A549 treated with RU486 at 1 μM for 4 hours (cell line): Measurements from ENCODE around the gene LYL1. TPM values are rescaled to one million over a fixed set of nuclear protein-coding genes. Genes with fewer than 3 reads are reported as not detected.

Source experiments
- total RNA-seq: library from RNA; stranded (reverse); fragments of 200-300 nt; extraction: Qiagen RNA extraction; gene quantifications from 5 replicates; pipeline ENCODE4 v1.2.3, GENCODE V29; 2022; ENCODE audit warnings: low read depth

Gene LYL1
- total RNA-seq: 0.50 to 1.0 TPM (median 0.71 TPM) in 5 replicates

DNA sequence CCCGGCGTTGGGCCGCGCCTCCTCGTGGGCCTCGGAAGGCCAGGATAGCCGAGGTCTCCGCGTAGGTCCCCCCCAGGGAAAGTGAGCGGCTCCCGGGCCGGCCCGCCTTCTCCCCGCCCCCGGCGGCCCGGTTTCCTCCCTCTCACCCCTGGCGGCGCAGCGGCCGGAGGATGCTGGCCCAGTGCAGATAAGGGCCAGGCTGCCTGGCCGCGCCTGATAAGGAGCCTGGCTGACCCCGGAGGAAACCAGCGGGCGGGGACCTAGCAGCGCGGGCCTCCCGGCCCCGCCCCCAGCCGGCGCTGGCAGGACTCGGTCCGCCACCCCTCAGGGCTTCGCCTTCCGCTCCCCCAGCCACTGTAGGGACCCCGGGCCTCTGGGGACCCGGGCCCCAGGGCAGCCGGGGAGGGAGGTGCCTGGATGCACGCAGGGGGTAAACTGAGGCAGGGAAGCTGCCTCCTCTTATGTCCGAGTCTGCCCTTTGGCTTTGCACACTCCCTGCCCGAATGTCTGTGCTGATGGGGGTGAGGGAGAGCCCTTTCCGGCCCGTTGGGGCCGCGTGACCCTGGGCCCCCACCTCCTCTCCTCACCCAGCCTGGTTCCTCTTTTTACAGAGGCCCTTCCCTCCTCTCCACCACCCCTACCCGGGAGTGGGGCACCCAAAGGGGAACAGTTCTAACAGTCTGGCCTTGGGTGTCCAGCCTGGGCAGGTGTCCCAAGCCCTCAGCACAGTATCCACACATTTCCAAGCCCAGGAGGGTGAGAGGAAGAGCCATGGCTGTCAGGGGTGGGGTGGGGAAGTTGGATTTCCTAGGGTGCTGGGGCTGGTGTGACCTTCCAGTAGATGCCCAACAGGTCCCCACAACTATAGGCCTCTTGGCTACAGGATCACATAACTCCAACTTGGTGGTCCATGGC is at the start of gene LYL1:
Gene LYL1, minus strand, starts transcription at position 193 of the 915 bp plus-strand sequence. CDS start 1,687 bp downstream, outside the sequence.

DNA sequence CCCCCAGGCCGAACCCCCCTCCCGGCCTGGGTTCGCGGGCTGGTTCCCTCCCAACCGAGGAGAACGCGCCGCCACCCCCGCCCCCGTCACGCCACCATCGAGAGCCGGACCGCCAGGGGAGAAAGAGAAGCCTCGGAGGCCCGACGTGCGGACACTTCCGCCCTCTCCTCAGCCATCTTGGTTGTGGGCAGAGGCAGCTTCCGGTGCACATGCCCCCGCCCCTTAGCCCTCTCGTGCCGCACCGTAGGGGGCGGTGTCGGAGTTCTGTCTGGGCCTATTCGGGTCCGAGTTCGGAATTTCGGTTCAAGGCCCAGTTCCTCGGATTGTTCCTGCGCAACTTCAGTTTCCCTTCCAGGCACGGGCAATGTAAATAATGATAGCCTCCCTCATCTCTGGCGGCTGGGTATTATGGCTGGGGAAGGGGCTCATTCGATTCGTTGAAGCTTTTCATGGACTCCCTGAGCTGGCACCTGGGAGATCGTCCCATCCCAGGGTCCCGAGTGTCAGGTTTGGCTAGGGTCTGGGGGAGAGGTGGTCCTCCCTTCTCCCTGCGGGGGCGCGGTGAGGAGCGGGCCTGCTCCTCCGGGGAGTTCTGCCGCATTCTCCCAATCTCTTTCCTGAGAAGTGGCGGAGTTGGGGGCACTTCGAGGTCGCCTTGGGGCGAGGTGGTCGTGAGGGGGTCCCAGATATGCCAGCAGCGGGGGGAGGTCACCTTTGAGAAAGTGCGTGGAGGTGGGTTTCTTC is 47.7 kb upstream of the LYL1 start, which contains the start of the genes IER2 and STX10:
Gene IER2, plus strand, starts transcription at position 225 of the 744 bp plus-strand sequence. CDS start 2,776 bp downstream, outside the sequence.
Gene STX10, minus strand, starts transcription at position 189 of the 744 bp plus-strand sequence. CDS start 202 bp downstream, outside the sequence.

DNA sequence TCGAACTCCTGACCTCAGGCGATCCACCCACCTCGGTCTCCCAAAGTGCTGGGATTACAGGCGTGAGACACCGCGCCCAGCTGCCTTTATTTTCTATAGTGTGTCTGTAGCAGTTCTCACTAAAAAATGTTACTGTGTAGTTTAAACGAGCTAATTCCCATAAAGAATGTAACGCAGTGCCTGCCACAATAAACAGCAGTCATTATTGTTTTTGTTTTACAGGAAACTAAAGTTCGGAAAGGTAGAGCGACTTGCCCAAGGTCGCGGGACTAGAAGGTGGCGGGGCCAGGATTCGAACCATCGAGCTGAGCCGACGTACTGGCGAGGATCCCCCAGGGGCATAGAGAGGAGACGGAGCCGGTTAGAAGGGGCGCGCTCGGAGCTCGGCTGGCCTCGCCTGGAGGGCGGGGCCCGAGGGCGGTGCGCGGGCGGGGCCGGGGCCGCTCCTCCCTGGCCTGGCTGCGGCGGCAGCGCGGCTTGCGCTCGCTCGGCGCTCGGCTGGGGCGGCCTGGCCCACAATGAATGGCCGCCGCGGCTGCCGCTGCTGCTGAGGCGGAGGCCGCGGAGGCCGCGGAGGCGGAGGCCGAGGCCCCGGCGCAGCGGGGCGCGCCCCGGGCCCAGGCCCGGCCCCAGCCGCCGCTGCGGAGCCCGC is 15.2 kb upstream of the LYL1 start, which contains the start of gene NACC1:
Gene NACC1, plus strand, starts transcription at position 493 of the 652 bp plus-strand sequence. CDS start 16,944 bp downstream, outside the sequence.

DNA sequence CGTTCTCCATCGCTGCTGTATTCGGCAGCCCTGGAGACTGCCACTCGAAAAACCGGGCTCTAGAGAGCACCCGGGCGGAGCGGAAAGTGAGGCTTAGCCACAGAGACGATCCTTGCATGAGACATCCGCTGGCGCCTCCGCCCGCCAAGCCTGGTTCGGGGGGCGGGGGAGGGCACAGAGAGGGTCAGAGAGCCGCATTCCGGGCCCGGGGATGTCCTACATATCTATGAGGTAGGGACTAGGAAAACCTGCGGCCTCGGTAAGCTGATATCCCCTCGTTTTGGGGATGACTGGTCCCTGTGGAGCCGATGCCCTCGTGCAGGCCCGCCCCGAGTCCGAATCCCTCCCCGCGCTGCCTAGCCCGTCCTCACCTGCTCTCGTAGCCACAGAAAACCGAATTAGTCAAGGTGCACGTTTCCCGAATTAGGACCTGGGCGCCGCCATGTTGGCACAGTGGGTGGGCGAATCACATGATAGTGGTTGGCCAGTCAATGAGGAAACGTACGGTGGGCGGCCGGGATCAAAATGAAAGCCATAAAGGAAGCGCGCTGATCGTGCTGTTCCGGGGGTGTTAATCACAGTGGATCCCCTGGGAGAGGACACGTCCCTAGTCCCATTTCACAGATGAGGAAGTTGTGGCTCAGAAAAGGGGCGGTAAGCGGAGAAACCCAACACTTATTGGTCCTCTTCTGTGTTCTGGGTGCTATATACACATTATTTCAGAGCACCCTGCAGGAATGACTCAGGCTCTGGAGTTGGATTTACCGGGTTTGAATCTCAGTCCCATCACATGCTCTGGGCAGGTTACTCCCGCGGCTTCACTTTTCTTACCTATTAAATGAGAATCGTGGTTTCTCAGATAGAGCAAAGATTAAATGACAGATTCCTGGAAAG is 13.9 kb upstream of the LYL1 start, which contains the start of gene TRMT1:
Gene TRMT1, minus strand, starts transcription at position 459 of the 894 bp plus-strand sequence. Its CDS starts 341 bp downstream, at position 118.

Other genes with a start within 250 kb of the LYL1 start
- 25.6 to 33.3 TPM (median 31.1 TPM) in 5 replicates for gene DNASE2, start 221.4 kb downstream of the LYL1 start, total RNA-seq
- not detected in 5 replicates for gene KLF1, start 215.7 kb downstream of the LYL1 start, total RNA-seq
- 9.1 to 10.2 TPM (median 9.5 TPM) in 5 replicates for gene GCDH, start 211.7 kb downstream of the LYL1 start, total RNA-seq
- gene SYCE2, start 183.6 kb downstream of the LYL1 start, total RNA-seq: 0.33 to 0.79 TPM (median 0.42 TPM) in 5 replicates
- 65.9 to 84.1 TPM (median 74.6 TPM) in 5 replicates for gene FARSA, start 169.1 kb downstream of the LYL1 start, total RNA-seq
- 505 to 682 TPM (median 539 TPM) in 5 replicates for gene CALR, start 164.2 kb downstream of the LYL1 start, total RNA-seq
- gene RAD23A, start 157.0 kb downstream of the LYL1 start, total RNA-seq: 68.9 to 85.3 TPM (median 84.8 TPM) in 5 replicates
- 33.1 to 59.6 TPM (median 54.1 TPM) in 5 replicates for gene GADD45GIP1, start 145.6 kb downstream of the LYL1 start, total RNA-seq
- not detected in 5 replicates for gene DAND5, start 133.3 kb downstream of the LYL1 start, total RNA-seq
- gene NFIX, start 107.4 kb downstream of the LYL1 start, total RNA-seq: 3.3 to 5.4 TPM (median 3.8 TPM) in 5 replicates
- 34.4 to 39.6 TPM (median 38.0 TPM) in 5 replicates for gene TRMT1, start 13.9 kb upstream of the LYL1 start, total RNA-seq
- 26.1 to 47.1 TPM (median 39.3 TPM) in 5 replicates for gene NACC1, start 15.4 kb upstream of the LYL1 start, total RNA-seq
- gene STX10, start 47.5 kb upstream of the LYL1 start, total RNA-seq: 40.9 to 63.2 TPM (median 59.4 TPM) in 5 replicates
- 54.6 to 90.5 TPM (median 81.4 TPM) in 5 replicates for gene IER2, start 47.6 kb upstream of the LYL1 start, total RNA-seq